Femur (tissue), 1 donor: ENCODE measurements around the gene HEBP1.
"Not testable (repeated sequence)": the region's sequence is repeated elsewhere in the genome, so short reads cannot be mapped to it uniquely, and the experiment has no call there.

ENCODE experiments used
- DNase-seq: peaks from one replicate; pipeline ENCODE4 v3.0.0-alpha.2; 2017

Gene HEBP1

GRCh38 chr12:12999959-13000615 is at the start of gene HEBP1:
TSS of gene HEBP1 (minus strand) at chr12:13000265. CDS start at chr12:13000114, 151 bp downstream.
- peak; percentile 98 for DNase-seq

- no peak for DNase-seq
Measured at GRCh38 chr12:13049816-13050215, 49.8 kb upstream of the HEBP1 start.

- DNase-seq = no peak
Measured at GRCh38 chr12:13046964-13047363, 46.9 kb upstream of the HEBP1 start.

- DNase-seq = no peak
Measured at GRCh38 chr12:13045816-13046215, 45.8 kb upstream of the HEBP1 start.

GRCh38 chr12:13044906-13045299 is 44.8 kb upstream of the HEBP1 start:
- DNase-seq = peak; percentile 27

GRCh38 chr12:13044002-13044905 is 44.2 kb upstream of the HEBP1 start, which contains the start of gene FAM234B:
TSS of gene FAM234B (plus strand) at chr12:13044381. CDS start at chr12:13044404, 23 bp downstream.
- DNase-seq = peak; percentile 86

GRCh38 chr12:13042666-13043230 is 42.7 kb upstream of the HEBP1 start:
- no peak for DNase-seq

- no peak for DNase-seq
Measured at GRCh38 chr12:13041224-13041623, 41.2 kb upstream of the HEBP1 start.

- DNase-seq = no peak
Measured at GRCh38 chr12:13039328-13039956, 39.4 kb upstream of the HEBP1 start.

GRCh38 chr12:13038491-13039161 is 38.6 kb upstream of the HEBP1 start:
- no peak for DNase-seq

- no peak for DNase-seq
Measured at GRCh38 chr12:13036881-13037280, 36.8 kb upstream of the HEBP1 start.

GRCh38 chr12:13035335-13035734 is 35.3 kb upstream of the HEBP1 start:
- DNase-seq = not testable (repeated sequence)

GRCh38 chr12:13033476-13033875 is 33.4 kb upstream of the HEBP1 start:
- no peak for DNase-seq

- no peak for DNase-seq
Measured at GRCh38 chr12:13032164-13032563, 32.1 kb upstream of the HEBP1 start.

GRCh38 chr12:13030541-13031291 is 30.7 kb upstream of the HEBP1 start:
- no peak for DNase-seq

- DNase-seq = no peak
Measured at GRCh38 chr12:13028825-13029570, 28.9 kb upstream of the HEBP1 start.

- DNase-seq = no peak
Measured at GRCh38 chr12:13027508-13027907, 27.4 kb upstream of the HEBP1 start.

- no peak for DNase-seq
Measured at GRCh38 chr12:13027032-13027431, 27.0 kb upstream of the HEBP1 start.

GRCh38 chr12:13026286-13026685 is 26.2 kb upstream of the HEBP1 start:
- peak; percentile 35 for DNase-seq

- DNase-seq = no peak
Measured at GRCh38 chr12:13024531-13024916, 24.5 kb upstream of the HEBP1 start.
